Measurements from ENCODE around the gene ADAM33. TPM values are rescaled to one million over a fixed set of nuclear protein-coding genes. Genes with fewer than 3 reads are reported as not detected.

Gene ADAM33
- total and polyA plus RNA-seq, 4 donors, result 0.11 to 1.2 (median 0.60) TPM

DNA sequence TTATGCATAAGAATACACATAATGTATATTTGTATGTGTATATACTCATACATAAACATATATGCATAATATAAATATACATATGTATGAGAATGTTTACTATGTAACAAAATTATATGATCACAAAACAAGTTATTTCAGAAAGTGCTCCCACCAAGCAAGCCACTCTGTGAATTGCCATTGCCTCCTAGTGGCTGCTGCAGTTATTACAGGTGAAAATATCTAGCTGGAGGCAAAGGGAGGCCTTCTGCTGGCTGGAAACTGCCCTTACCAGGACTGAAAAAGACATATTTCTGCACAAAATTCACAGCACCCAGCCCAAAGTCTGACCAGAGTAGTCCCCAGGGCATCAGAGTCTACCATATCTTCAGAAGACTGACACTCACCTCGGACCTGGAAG is 14.4 kb upstream of the ADAM33 start:
- H3K9ac ChIP-seq (ENCODE audit: low read depth in 1 of 2, low read length in 2 of 2), result no peak overlapping the region
- no peaks in the 10 kb centered on the region for H3K4me1 ChIP-seq (ENCODE audit: control insufficient read depth in 4 of 4, insufficient read depth in 4 of 4, low read length in 3 of 4)
- peaks cover 0 to 3% (median 0%) of the 10 kb centered on the region in 4 donors for H3K9me3 ChIP-seq (ENCODE audit: control insufficient read depth in 4 of 4, low read length in 3 of 4)
- TF ChIP-seq, protein P1, sequence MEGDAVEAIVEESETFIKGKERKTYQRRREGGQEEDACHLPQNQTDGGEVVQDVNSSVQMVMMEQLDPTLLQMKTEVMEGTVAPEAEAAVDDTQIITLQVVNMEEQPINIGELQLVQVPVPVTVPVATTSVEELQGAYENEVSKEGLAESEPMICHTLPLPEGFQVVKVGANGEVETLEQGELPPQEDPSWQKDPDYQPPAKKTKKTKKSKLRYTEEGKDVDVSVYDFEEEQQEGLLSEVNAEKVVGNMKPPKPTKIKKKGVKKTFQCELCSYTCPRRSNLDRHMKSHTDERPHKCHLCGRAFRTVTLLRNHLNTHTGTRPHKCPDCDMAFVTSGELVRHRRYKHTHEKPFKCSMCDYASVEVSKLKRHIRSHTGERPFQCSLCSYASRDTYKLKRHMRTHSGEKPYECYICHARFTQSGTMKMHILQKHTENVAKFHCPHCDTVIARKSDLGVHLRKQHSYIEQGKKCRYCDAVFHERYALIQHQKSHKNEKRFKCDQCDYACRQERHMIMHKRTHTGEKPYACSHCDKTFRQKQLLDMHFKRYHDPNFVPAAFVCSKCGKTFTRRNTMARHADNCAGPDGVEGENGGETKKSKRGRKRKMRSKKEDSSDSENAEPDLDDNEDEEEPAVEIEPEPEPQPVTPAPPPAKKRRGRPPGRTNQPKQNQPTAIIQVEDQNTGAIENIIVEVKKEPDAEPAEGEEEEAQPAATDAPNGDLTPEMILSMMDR (IDR thresholded peaks at IDR 0.05; ENCODE audit: low read depth, low read length, missing input control), result peak; percentile 4
- TF ChIP-seq, protein P2, sequence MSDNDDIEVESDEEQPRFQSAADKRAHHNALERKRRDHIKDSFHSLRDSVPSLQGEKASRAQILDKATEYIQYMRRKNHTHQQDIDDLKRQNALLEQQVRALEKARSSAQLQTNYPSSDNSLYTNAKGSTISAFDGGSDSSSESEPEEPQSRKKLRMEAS (IDR thresholded peaks at IDR 0.05), result no peak
- no peaks in the 10 kb centered on the region for H3K27me3 ChIP-seq (ENCODE audit: control insufficient read depth in 4 of 4, insufficient read depth in 4 of 4, low read length in 3 of 4)
- no peaks in the 10 kb centered on the region for H3K36me3 ChIP-seq (ENCODE audit: control insufficient read depth in 4 of 4, insufficient read depth in 3 of 4, low read depth in 1 of 4, low read length in 3 of 4)
- no peak overlapping the region for H3K4me3 ChIP-seq (ENCODE audit: low read depth in 1 of 3, low read length in 3 of 3)
- no peak for DNase-seq (ENCODE audit: low spot score)
- H3K27ac ChIP-seq (ENCODE audit: low read depth in 1 of 2, low read length in 2 of 2), result no peak overlapping the region
- WGBS, result 93% methylated on average over 1 of the region's 1 CpG

DNA sequence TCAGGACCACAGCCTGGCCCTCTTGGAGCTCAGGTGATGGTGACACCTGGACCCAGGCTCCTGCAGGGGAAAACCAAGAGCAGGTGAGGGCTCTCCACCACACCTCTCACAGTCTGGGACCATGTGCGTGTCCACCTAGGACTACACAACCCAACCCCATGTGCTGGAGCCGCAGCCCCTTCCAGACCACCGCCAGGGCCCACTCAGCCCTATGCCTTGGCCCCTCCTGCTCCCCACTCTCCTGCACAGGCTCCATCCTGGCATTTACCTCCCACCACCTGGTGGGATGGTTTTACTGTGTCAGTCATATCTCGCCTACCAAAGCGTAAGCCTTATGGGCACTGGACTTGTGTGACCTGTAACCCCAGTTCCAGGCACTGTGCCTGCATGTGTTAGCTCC is 13.1 kb upstream of the ADAM33 start:
- H3K9me3 ChIP-seq (ENCODE audit: control insufficient read depth in 4 of 4, low read length in 3 of 4), result peaks cover 0 to 3% (median 0%) of the 10 kb centered on the region in 4 donors
- no peak overlapping the region for H3K9ac ChIP-seq (ENCODE audit: low read depth in 1 of 2, low read length in 2 of 2)
- no peak overlapping the region for H3K27ac ChIP-seq (ENCODE audit: low read depth in 1 of 2, low read length in 2 of 2)
- WGBS, result 97% methylated on average over 5 of the region's 5 CpGs
- H3K36me3 ChIP-seq (ENCODE audit: control insufficient read depth in 4 of 4, insufficient read depth in 3 of 4, low read depth in 1 of 4, low read length in 3 of 4), result no peaks in the 10 kb centered on the region
- H3K27me3 ChIP-seq (ENCODE audit: control insufficient read depth in 4 of 4, insufficient read depth in 4 of 4, low read length in 3 of 4), result no peaks in the 10 kb centered on the region
- TF ChIP-seq FOXA1 (IDR thresholded peaks at IDR 0.05) (no peak), SP1 (IDR thresholded peaks at IDR 0.05) (no peak)
- no peak for DNase-seq (ENCODE audit: low spot score)
- no peaks in the 10 kb centered on the region for H3K4me1 ChIP-seq (ENCODE audit: control insufficient read depth in 4 of 4, insufficient read depth in 4 of 4, low read length in 3 of 4)
- H3K4me3 ChIP-seq (ENCODE audit: low read depth in 1 of 3, low read length in 3 of 3), result no peak overlapping the region

DNA sequence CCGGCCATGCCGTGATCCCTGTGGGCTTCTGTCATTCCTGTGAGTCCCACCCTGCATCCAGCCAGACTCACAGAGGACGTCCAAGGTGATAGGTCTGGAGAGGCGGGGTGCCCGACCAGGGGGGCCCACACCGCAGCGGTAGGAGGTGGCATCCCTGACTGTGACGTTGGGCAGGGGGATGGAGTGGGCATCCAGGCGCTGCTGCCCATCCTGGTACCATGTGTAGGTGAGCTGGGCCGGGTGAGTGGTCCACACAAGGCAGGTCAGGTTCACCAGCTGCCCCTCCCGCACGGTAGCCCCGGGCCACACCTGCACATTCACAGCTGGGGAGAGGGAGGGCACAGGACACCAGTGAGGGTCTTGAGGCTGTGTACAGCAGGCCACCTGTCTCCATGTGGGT is 11.6 kb upstream of the ADAM33 start:
- no peaks in the 10 kb centered on the region for H3K36me3 ChIP-seq (ENCODE audit: control insufficient read depth in 4 of 4, insufficient read depth in 3 of 4, low read depth in 1 of 4, low read length in 3 of 4)
- H3K9me3 ChIP-seq (ENCODE audit: control insufficient read depth in 4 of 4, low read length in 3 of 4), result peaks cover 0 to 3% (median 0%) of the 10 kb centered on the region in 4 donors
- no peak overlapping the region for H3K9ac ChIP-seq (ENCODE audit: low read depth in 1 of 2, low read length in 2 of 2)
- H3K27me3 ChIP-seq (ENCODE audit: control insufficient read depth in 4 of 4, insufficient read depth in 4 of 4, low read length in 3 of 4), result no peaks in the 10 kb centered on the region
- H3K27ac ChIP-seq (ENCODE audit: low read depth in 1 of 2, low read length in 2 of 2), result no peak overlapping the region
- WGBS, result 91% methylated on average over 13 of the region's 13 CpGs
- no peaks in the 10 kb centered on the region for H3K4me1 ChIP-seq (ENCODE audit: control insufficient read depth in 4 of 4, insufficient read depth in 4 of 4, low read length in 3 of 4)
- DNase-seq (ENCODE audit: low spot score), result no peak
- no peak overlapping the region for H3K4me3 ChIP-seq (ENCODE audit: low read depth in 1 of 3, low read length in 3 of 3)
- TF ChIP-seq HNF4G (IDR thresholded peaks at IDR 0.05), result no peak
- TF ChIP-seq FOXA2 (IDR thresholded peaks at IDR 0.05), result no peak
- TF ChIP-seq, protein P3, sequence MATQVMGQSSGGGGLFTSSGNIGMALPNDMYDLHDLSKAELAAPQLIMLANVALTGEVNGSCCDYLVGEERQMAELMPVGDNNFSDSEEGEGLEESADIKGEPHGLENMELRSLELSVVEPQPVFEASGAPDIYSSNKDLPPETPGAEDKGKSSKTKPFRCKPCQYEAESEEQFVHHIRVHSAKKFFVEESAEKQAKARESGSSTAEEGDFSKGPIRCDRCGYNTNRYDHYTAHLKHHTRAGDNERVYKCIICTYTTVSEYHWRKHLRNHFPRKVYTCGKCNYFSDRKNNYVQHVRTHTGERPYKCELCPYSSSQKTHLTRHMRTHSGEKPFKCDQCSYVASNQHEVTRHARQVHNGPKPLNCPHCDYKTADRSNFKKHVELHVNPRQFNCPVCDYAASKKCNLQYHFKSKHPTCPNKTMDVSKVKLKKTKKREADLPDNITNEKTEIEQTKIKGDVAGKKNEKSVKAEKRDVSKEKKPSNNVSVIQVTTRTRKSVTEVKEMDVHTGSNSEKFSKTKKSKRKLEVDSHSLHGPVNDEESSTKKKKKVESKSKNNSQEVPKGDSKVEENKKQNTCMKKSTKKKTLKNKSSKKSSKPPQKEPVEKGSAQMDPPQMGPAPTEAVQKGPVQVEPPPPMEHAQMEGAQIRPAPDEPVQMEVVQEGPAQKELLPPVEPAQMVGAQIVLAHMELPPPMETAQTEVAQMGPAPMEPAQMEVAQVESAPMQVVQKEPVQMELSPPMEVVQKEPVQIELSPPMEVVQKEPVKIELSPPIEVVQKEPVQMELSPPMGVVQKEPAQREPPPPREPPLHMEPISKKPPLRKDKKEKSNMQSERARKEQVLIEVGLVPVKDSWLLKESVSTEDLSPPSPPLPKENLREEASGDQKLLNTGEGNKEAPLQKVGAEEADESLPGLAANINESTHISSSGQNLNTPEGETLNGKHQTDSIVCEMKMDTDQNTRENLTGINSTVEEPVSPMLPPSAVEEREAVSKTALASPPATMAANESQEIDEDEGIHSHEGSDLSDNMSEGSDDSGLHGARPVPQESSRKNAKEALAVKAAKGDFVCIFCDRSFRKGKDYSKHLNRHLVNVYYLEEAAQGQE (IDR thresholded peaks at IDR 0.05), result no peak
- TF ChIP-seq SP1 (IDR thresholded peaks at IDR 0.05), result no peak
- TF ChIP-seq YY1 (IDR thresholded peaks at IDR 0.05), result no peak
- no peak for TF ChIP-seq JUND (IDR thresholded peaks at IDR 0.05)
- no peak for TF ChIP-seq RAD21 (IDR thresholded peaks at IDR 0.05)
- TF ChIP-seq, protein P2 (IDR thresholded peaks at IDR 0.05), result no peak
- TF ChIP-seq GABPA (IDR thresholded peaks at IDR 0.05 in 1 of 2, conservative IDR thresholded peaks at IDR 0.05 in 1 of 2), result no peak
- no peak for TF ChIP-seq EGR1 (IDR thresholded peaks at IDR 0.05; ENCODE audit: low read depth in 2 of 2)
- TF ChIP-seq, protein P4, sequence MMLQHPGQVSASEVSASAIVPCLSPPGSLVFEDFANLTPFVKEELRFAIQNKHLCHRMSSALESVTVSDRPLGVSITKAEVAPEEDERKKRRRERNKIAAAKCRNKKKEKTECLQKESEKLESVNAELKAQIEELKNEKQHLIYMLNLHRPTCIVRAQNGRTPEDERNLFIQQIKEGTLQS (IDR thresholded peaks at IDR 0.05), result no peak
- no peak for TF ChIP-seq RXRA (IDR thresholded peaks at IDR 0.05)
- TF ChIP-seq FOXA1 (IDR thresholded peaks at IDR 0.05), result no peak
- TF ChIP-seq, protein P1 (IDR thresholded peaks at IDR 0.05; ENCODE audit: low read depth, low read length, missing input control), result no peak
- TF ChIP-seq NR2F2 (IDR thresholded peaks at IDR 0.05), result no peak
